IPS-18a (cell line): Measurements from ENCODE around the gene OXCT1.

ENCODE experiments used
- H3K27ac ChIP-seq: one replicate; pipeline ENCODE4 v1.5.1; 2013; ENCODE audit warnings: low read length
- H3K27me3 ChIP-seq: one replicate; pipeline ENCODE4 v1.6.1; 2013; ENCODE audit warnings: mild to moderate bottlenecking, low read length; ENCODE audit not compliant: control insufficient read depth, insufficient read depth
- H3K36me3 ChIP-seq: one replicate; pipeline ENCODE4 v1.6.1; 2013; ENCODE audit warnings: low read depth, low read length; ENCODE audit not compliant: control insufficient read depth
- H3K4me1 ChIP-seq: one replicate; pipeline ENCODE4 v1.6.1; 2013; ENCODE audit warnings: low read depth, low read length; ENCODE audit not compliant: control insufficient read depth
- H3K4me3 ChIP-seq: one replicate; pipeline ENCODE4 v1.5.1; 2013; ENCODE audit warnings: low read length
- H3K9ac ChIP-seq: one replicate; pipeline ENCODE4 v1.6.1; 2013; ENCODE audit warnings: mild to moderate bottlenecking, low read length, moderate library complexity
- H3K9me3 ChIP-seq: one replicate; pipeline ENCODE4 v1.6.1; 2013; ENCODE audit warnings: low read depth, low read length; ENCODE audit not compliant: control insufficient read depth

The OXCT1 gene

GRCh38 chr5:41695920-41696582 is 174.2 kb downstream of the OXCT1 start:
- Histone ChIP-seq H3K27ac (no peak overlapping the region), H3K27me3 (no peaks in the 10 kb centered on the region), H3K4me3 (no peak overlapping the region), H3K9ac (no peak overlapping the region), H3K36me3 (no peaks in the 10 kb centered on the region), H3K9me3 (no peaks in the 10 kb centered on the region), H3K4me1 (no peaks in the 10 kb centered on the region)

GRCh38 chr5:41686767-41687166 is 183.5 kb downstream of the OXCT1 start:
- no peaks in the 10 kb centered on the region for H3K4me1 ChIP-seq
- no peak overlapping the region for H3K4me3 ChIP-seq
- no peaks in the 10 kb centered on the region for H3K27me3 ChIP-seq
- H3K27ac ChIP-seq = no peak overlapping the region
- no peaks in the 10 kb centered on the region for H3K9me3 ChIP-seq
- H3K36me3 ChIP-seq = no peaks in the 10 kb centered on the region
- no peak overlapping the region for H3K9ac ChIP-seq

DNA sequence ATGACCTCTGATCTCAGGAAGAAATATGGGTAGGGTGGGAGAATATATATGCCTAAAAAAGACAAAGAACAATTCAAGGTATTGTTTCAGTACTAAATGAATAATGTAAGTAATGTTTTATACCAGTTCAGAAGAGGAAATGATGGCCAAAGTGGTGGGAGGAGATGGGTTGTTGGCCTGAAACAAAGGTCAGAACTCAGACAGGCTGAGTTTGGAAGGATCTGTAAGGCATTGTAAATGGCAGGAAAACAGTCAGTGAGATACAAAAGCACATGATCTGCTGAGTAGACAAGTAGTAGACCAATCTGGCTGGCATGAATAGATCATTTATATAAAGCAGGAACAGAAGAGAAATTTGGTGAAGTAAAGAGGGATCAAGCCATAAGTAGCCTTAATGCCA is 184.0 kb downstream of the OXCT1 start:
- Histone ChIP-seq H3K27me3 (no peaks in the 10 kb centered on the region), H3K36me3 (no peaks in the 10 kb centered on the region), H3K9ac (no peak overlapping the region), H3K4me1 (no peaks in the 10 kb centered on the region), H3K9me3 (no peaks in the 10 kb centered on the region), H3K4me3 (no peak overlapping the region), H3K27ac (no peak overlapping the region)

DNA sequence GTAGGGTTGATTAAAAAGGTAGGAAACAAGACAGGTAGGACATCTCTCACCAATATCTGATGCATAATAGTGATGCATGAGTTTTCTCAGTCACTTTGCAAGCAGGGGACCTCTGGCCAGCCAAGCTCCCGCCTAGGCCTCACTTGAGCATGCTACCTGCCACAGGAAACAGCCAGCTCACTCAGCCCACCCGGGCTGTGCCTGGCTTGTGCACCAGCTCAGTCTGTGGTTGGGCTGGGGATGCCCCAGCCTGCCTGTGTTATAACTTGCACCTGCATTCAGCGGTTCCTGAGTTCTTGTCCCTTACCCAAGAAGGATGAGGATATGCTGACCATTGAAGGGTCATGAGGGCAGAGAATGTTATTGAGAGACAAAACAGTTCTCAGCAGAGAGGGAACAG is 187.0 kb downstream of the OXCT1 start:
- H3K36me3 ChIP-seq = no peaks in the 10 kb centered on the region
- no peak overlapping the region for H3K4me3 ChIP-seq
- no peak overlapping the region for H3K27ac ChIP-seq
- H3K9ac ChIP-seq = no peak overlapping the region
- no peaks in the 10 kb centered on the region for H3K4me1 ChIP-seq
- peaks cover 7% of the 10 kb centered on the region for H3K9me3 ChIP-seq
- H3K27me3 ChIP-seq = no peaks in the 10 kb centered on the region

- H3K4me3 ChIP-seq = no peak overlapping the region
- no peaks in the 10 kb centered on the region for H3K4me1 ChIP-seq
- H3K27ac ChIP-seq = no peak overlapping the region
- H3K9ac ChIP-seq = no peak overlapping the region
- peaks cover 7% of the 10 kb centered on the region for H3K9me3 ChIP-seq
- H3K27me3 ChIP-seq = no peaks in the 10 kb centered on the region
- H3K36me3 ChIP-seq = no peaks in the 10 kb centered on the region
These were observed 187.6 kb downstream of the OXCT1 start for GRCh38 chr5:41682641-41683040.

DNA sequence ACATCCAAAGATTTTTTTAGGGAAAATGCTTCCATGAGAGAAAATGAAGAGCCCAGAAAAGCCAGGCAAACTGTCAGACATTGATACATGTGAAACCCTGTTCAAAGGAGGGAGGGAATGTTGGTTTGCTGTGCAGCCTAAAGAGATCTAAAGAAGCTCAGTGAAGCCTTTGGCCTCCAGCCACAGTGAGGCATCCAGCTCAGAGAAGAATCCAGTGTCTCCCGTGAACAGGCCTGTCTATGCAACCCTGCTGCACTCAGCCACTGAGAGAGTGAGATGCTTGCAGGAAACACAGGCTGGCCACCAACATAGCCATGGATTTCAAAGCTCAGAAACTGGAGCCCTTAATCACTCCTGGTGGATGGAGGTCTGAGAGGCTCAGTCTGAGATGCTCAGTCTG is 188.4 kb downstream of the OXCT1 start:
- H3K9me3 ChIP-seq = peaks cover 7% of the 10 kb centered on the region
- H3K9ac ChIP-seq = no peak overlapping the region
- H3K27ac ChIP-seq = no peak overlapping the region
- no peaks in the 10 kb centered on the region for H3K4me1 ChIP-seq
- no peaks in the 10 kb centered on the region for H3K36me3 ChIP-seq
- no peaks in the 10 kb centered on the region for H3K27me3 ChIP-seq
- H3K4me3 ChIP-seq = no peak overlapping the region
